CD8-positive, alpha-beta memory T cell (primary cell): ENCODE data around the gene FAM53C. TPM values are rescaled to one million over a fixed set of nuclear protein-coding genes. Genes with fewer than 3 reads are reported as not detected.

ENCODE experiments used
- CTCF ChIA-PET: fragments of 350-600 bp; sonication (Branson Sonifier 250); formaldehyde crosslinking; loops from one replicate; lab custom pipeline; 2021; ENCODE audit warnings: antibody characterized with exemption; lab: Charles Lee
- POLR2A ChIA-PET: fragments of 350-600 bp; sonication (Branson Sonifier 250); formaldehyde crosslinking; loops from one replicate; lab custom pipeline; 2021; ENCODE audit warnings: antibody characterized with exemption; lab: Charles Lee
- DNase-seq, 5 donors: peaks; one replicate each; pipeline versions ENCODE4 v3.0.0 to v3.0.0-alpha.2; 2020 to 2022; ENCODE audit warnings: mixed read lengths in 1 of 5
- H3K27ac ChIP-seq: one replicate; pipeline ENCODE4 v1.7.0; 2013; ENCODE audit warnings: low read depth, mild to moderate bottlenecking, low read length, moderate library complexity
- H3K27me3 ChIP-seq: 2 replicates; pipeline ENCODE4 v1.7.0; 2013; ENCODE audit warnings: low read length, mild to moderate bottlenecking; ENCODE audit not compliant: insufficient read depth, poor library complexity, severe bottlenecking
- H3K36me3 ChIP-seq: 2 replicates; pipeline ENCODE4 v1.7.0; 2013; ENCODE audit warnings: mild to moderate bottlenecking, low read length, moderate library complexity; ENCODE audit not compliant: insufficient read depth
- H3K4me1 ChIP-seq: 2 replicates; pipeline ENCODE4 v1.7.0; 2013; ENCODE audit warnings: mild to moderate bottlenecking, low read length, moderate library complexity; ENCODE audit not compliant: insufficient read depth
- H3K4me3 ChIP-seq: 2 replicates; pipeline ENCODE4 v1.7.0; 2013; ENCODE audit warnings: mild to moderate bottlenecking, low read length
- H3K9me3 ChIP-seq: 2 replicates; pipeline ENCODE4 v1.7.0; 2013; ENCODE audit warnings: mild to moderate bottlenecking, low read length
- H3K27ac Mint-ChIP-seq, 8 donors: one replicate each; pipeline ENCODE4 v1.8.0; 2020 to 2021; ENCODE audit warnings: mixed read lengths in 8 of 8, mild to moderate bottlenecking in 6 of 8, inconsistent platforms in 3 of 8, moderate library complexity in 3 of 8
- H3K27me3 Mint-ChIP-seq, 2 donors: one replicate each; pipeline ENCODE4 v1.8.0; 2020 to 2021; ENCODE audit warnings: mixed read lengths in 2 of 2, mild to moderate bottlenecking in 1 of 2, moderate library complexity in 1 of 2
- H3K36me3 Mint-ChIP-seq, 3 donors: one replicate each; pipeline ENCODE4 v1.8.0; 2020 to 2021; ENCODE audit warnings: mixed read lengths in 3 of 3, inconsistent platforms in 1 of 3, mild to moderate bottlenecking in 1 of 3
- H3K4me1 Mint-ChIP-seq, 3 donors: one replicate each; pipeline ENCODE4 v1.8.0; 2020 to 2021; ENCODE audit warnings: mixed read lengths in 3 of 3, inconsistent platforms in 1 of 3, mild to moderate bottlenecking in 1 of 3
- H3K4me3 Mint-ChIP-seq, 7 donors: one replicate each; pipeline ENCODE4 v1.8.0; 2020 to 2021; ENCODE audit warnings: mixed read lengths in 7 of 7, mild to moderate bottlenecking in 6 of 7, moderate library complexity in 4 of 7, inconsistent platforms in 2 of 7
- H3K9me3 Mint-ChIP-seq, 5 donors: one replicate each; pipeline ENCODE4 v1.8.0; 2020 to 2022; ENCODE audit warnings: mixed read lengths in 5 of 5, mild to moderate bottlenecking in 3 of 5, moderate library complexity in 2 of 5, inconsistent platforms in 1 of 5
- polyA plus RNA-seq: library from polyadenylated mRNA; unstranded; fragments of 300-500 nt; fragmentation: Illumina TruSeq; gene quantifications from one replicate; pipeline ENCODE4 v1.2.3, GENCODE V29; 2021
- total RNA-seq, 2 experiments: library from RNA; stranded (reverse); gene quantifications; one replicate each; pipeline ENCODE4 v1.2.3, GENCODE V29; 2021

Gene FAM53C
- total and polyA plus RNA-seq, 3 experiments from 2014 or later = 20.6 to 32.2 (median 29.5) TPM

DNA sequence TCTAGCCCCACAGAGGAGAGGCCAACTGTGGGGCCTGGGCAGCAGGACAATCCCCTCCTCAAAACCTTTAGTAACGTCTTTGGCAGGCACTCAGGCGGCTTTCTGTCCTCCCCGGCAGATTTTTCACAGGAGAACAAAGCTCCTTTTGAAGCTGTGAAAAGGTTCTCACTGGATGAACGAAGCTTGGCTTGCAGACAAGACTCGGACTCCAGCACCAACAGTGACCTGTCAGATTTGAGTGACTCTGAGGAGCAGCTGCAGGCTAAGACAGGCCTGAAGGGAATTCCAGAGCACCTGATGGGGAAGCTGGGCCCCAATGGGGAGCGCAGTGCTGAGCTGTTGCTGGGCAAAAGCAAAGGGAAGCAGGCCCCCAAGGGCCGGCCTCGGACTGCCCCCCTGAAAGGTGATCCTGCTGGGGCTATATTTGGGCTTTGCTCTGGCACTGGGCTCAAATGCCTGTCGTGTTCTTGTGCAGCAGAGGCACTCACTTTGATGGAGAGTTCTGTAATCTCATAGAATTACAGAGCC is 53.9 kb downstream of the FAM53C start:
- Histone ChIP-seq H3K36me3 (peaks cover 40% of the 10 kb centered on the region), H3K4me1 (no peaks in the 10 kb centered on the region), H3K27ac (no peak overlapping the region), H3K27me3 (no peaks in the 10 kb centered on the region), H3K4me3 (no peak overlapping the region), H3K9me3 (no peaks in the 10 kb centered on the region)
- ChIA-PET CTCF (interaction anchor here (1.2 kb wide), 1 partner anchor 58 kb away, joined by 3 read pairs; no protein-coding TSS in a partner anchor), POLR2A (no interaction called here)
- no peak for DNase-seq
- peak overlapping the region in 1 of 8 donors; percentile 81 for H3K27ac Mint-ChIP-seq
- peaks cover 3 to 82% (median 29%) of the 10 kb centered on the region in 3 donors for H3K36me3 Mint-ChIP-seq
- H3K4me1 Mint-ChIP-seq = no peaks in the 10 kb centered on the region
- no peaks in the 10 kb centered on the region for H3K27me3 Mint-ChIP-seq
- H3K9me3 Mint-ChIP-seq = no peaks in the 10 kb centered on the region
- H3K4me3 Mint-ChIP-seq = no peak overlapping the region

Other genes starting within 250 kb of the FAM53C start
- not detected for gene NME5, start 198.8 kb upstream of the FAM53C start, total RNA-seq
- gene NME5, start 198.8 kb upstream of the FAM53C start, polyA plus RNA-seq = not detected
- 10 to 100 TPM; 62.6 to 64.8 TPM for gene BRD8, start 159.6 kb upstream of the FAM53C start, total RNA-seq
- 23.2 TPM for gene BRD8, start 159.6 kb upstream of the FAM53C start, polyA plus RNA-seq
- gene KIF20A, start 159.2 kb upstream of the FAM53C start, total RNA-seq = 10 to 100 TPM; 27.2 to 29.3 TPM
- 0.13 TPM for gene KIF20A, start 159.2 kb upstream of the FAM53C start, polyA plus RNA-seq
- gene CDC23, start 124.9 kb upstream of the FAM53C start, total RNA-seq = 10 to 100 TPM; 48.7 to 49.7 TPM
- 21.9 TPM for gene CDC23, start 124.9 kb upstream of the FAM53C start, polyA plus RNA-seq
- gene GFRA3, start 63.6 kb upstream of the FAM53C start, total RNA-seq = not detected
- not detected for gene GFRA3, start 63.6 kb upstream of the FAM53C start, polyA plus RNA-seq
- 1 to 10 TPM; 4.3 to 5.3 TPM for gene CDC25C, start 6.5 kb upstream of the FAM53C start, total RNA-seq
- gene CDC25C, start 6.5 kb upstream of the FAM53C start, polyA plus RNA-seq = not detected
- 10 to 100 TPM; 42.4 to 44.7 TPM for gene KDM3B, start 14.4 kb downstream of the FAM53C start, total RNA-seq
- gene KDM3B, start 14.4 kb downstream of the FAM53C start, polyA plus RNA-seq = 14.7 TPM
- gene REEP2, start 100.8 kb downstream of the FAM53C start, total RNA-seq = 1 to 10 TPM; 5.0 to 6.6 TPM
- 0.24 TPM for gene REEP2, start 100.8 kb downstream of the FAM53C start, polyA plus RNA-seq
- 10 to 100 TPM; 11.8 to 12.2 TPM for gene EGR1, start 127.2 kb downstream of the FAM53C start, total RNA-seq
- 0.99 TPM for gene EGR1, start 127.2 kb downstream of the FAM53C start, polyA plus RNA-seq
- 100 to 1,000 TPM; 239 to 246 TPM for gene ETF1, start 205.0 kb downstream of the FAM53C start, total RNA-seq
- gene ETF1, start 205.0 kb downstream of the FAM53C start, polyA plus RNA-seq = 29.4 TPM
- 100 to 1,000 TPM; 468 to 498 TPM for gene HSPA9, start 237.1 kb downstream of the FAM53C start, total RNA-seq
- 171 TPM for gene HSPA9, start 237.1 kb downstream of the FAM53C start, polyA plus RNA-seq